GM18505 (cell line): Measurements from ENCODE around the gene LRRTM4.

ENCODE experiments used
- ATAC-seq: cut with Tn5 transposase; IDR thresholded peaks from one replicate; pipeline ENCODE4 v1.9.1; 2021; ENCODE audit not compliant: unreplicated experiment
- POLR2A ChIP-seq: IDR thresholded peaks from 4 replicates; pipeline ENCODE4 v1.6.1; 2011; ENCODE audit warnings: borderline replicate concordance; ENCODE audit not compliant: insufficient read depth, insufficient read length; ENCODE audit errors: extremely low read depth

LRRTM4 gene

GRCh38 chr2:77434880-77435279, 87.3 kb downstream of the LRRTM4 start:
- no peak for TF ChIP-seq POLR2A

GRCh38 chr2:77428946-77429345, 93.2 kb downstream of the LRRTM4 start:
- ATAC-seq = no peak
- TF ChIP-seq POLR2A = no peak

More at GRCh38 chr2:77434880-77435279, 87.3 kb downstream of the LRRTM4 start:
- ATAC-seq = no peak

GRCh38 chr2:77421971-77422370, 100.2 kb downstream of the LRRTM4 start:
- ATAC-seq = no peak
- no peak for TF ChIP-seq POLR2A

- no peak for TF ChIP-seq POLR2A
- no peak for ATAC-seq
Measured at GRCh38 chr2:77418537-77418936, 103.6 kb downstream of the LRRTM4 start.

- TF ChIP-seq POLR2A = no peak
- ATAC-seq = no peak
Measured at GRCh38 chr2:77404189-77404588, 118.0 kb downstream of the LRRTM4 start.

GRCh38 chr2:77398970-77399600, 123.1 kb downstream of the LRRTM4 start:
- no peak for TF ChIP-seq POLR2A
- no peak for ATAC-seq

- no peak for ATAC-seq
- no peak for TF ChIP-seq POLR2A
Measured at GRCh38 chr2:77397763-77398162, 124.4 kb downstream of the LRRTM4 start.

GRCh38 chr2:77395011-77395410, 127.2 kb downstream of the LRRTM4 start:
- ATAC-seq = no peak
- no peak for TF ChIP-seq POLR2A

GRCh38 chr2:77391119-77391518, 131.1 kb downstream of the LRRTM4 start:
- TF ChIP-seq POLR2A = no peak
- ATAC-seq = no peak

GRCh38 chr2:77387324-77387723, 134.9 kb downstream of the LRRTM4 start:
- ATAC-seq = no peak
- TF ChIP-seq POLR2A = no peak

- no peak for ATAC-seq
- TF ChIP-seq POLR2A = no peak
Measured at GRCh38 chr2:77372636-77373035, 149.5 kb downstream of the LRRTM4 start.

GRCh38 chr2:77370511-77370910, 151.7 kb downstream of the LRRTM4 start:
- no peak for ATAC-seq
- TF ChIP-seq POLR2A = no peak

- ATAC-seq = no peak
- TF ChIP-seq POLR2A = no peak
Measured at GRCh38 chr2:77363277-77363676, 158.9 kb downstream of the LRRTM4 start.

GRCh38 chr2:77348821-77349220, 173.4 kb downstream of the LRRTM4 start:
- no peak for TF ChIP-seq POLR2A
- ATAC-seq = no peak

GRCh38 chr2:77336013-77336412, 186.2 kb downstream of the LRRTM4 start:
- TF ChIP-seq POLR2A = no peak
- ATAC-seq = no peak

GRCh38 chr2:77328134-77328931, 193.8 kb downstream of the LRRTM4 start:
- no peak for TF ChIP-seq POLR2A
- no peak for ATAC-seq
